Hematopoietic multipotent progenitor cell treated with erythropoietin and hydrocortisone succinate and interleukin-3 and kit ligand, for 8 days (in vitro differentiated cells): ENCODE results near the gene GCH1.
"Not testable (repeated sequence)": the region's sequence is repeated elsewhere in the genome, so short reads cannot be mapped to it uniquely, and the experiment has no call there.

Experiments
- DNase-seq: peaks from one replicate; pipeline ENCODE4 v3.0.0-alpha.2; 2015

Gene GCH1

GRCh38 chr14:54908190-54908589 lies 5.6 kb upstream of the GCH1 start:
- no peak for DNase-seq

DNA sequence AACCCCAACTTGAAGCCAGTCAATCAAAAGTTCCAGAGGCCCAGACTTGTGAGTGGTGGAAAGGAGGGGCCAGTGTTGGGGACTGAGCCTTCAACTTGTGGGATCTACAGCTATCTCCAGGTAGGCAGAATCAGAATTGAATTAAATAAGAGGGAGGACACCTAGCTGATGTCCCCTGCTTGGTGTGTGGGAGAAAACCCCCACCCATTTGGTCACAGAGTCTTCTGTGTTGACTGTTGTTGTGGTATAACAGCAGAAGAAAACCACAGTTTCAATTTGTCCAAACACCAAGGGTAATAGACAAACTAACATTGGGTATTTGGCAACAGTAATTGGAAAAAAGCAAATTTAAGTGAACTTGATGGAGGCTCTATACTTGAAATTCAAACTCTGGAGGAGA lies 3.4 kb upstream of the GCH1 start:
- no peak for DNase-seq

DNA sequence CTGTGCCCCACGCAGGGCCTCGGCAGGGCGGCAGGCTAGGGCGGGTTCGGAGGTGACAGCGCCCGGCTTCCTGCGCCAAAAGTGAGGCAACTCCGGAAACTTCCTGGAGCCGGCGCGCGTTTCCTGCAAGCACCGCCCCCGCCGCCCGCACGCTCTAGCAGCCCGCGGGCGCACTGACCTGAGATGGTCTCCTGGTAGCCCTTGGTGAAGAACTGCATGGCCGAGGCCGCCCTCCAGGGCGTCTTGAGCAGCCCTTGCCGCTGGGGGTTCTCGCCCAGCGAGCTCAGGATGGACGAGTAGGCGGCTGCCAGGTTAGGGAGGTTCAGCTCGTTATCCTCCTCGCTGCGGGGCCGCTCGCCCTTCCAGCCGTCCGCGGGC lies 494 bp downstream of the GCH1 start:
- DNase-seq, result peak; percentile 61

- DNase-seq, result no peak
Measured at GRCh38 chr14:54901380-54902142, 1.1 kb downstream of the GCH1 start.

GRCh38 chr14:54899573-54899972 lies 3.1 kb downstream of the GCH1 start:
- DNase-seq, result no peak

DNA sequence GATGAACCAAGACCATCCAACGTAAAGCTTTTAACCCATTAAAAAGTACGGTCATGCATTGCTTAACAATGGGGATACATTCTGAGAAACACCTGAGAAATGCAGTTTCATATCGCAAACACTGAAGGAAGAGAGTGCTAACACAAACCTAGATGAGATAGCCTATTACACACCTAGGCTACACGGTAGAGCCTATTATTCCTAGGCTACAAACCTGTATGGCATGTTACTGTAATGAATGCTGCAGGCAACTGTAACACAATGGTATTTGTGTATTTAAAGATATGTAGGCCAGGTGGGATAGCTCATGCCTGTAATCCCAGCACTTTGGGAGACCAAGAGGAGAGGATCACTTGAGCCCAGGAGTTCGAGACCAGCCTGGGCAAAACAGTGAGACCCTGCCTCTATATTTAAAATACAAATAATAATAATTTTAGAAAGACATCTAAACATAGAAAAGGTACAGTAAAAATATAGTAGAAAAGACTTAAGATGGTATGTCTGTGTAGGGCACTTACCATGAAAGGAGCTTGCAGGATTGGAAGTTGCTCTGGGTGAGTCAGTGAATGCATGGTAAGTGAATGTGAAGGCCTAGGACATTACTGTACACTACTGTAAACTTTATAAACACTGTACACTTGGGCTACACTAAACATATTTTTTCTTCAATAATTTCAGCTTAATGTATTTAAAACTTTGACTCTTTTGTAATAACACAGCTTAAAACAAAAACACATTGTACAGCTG lies 4.6 kb downstream of the GCH1 start:
- DNase-seq, result not testable (repeated sequence)

DNA sequence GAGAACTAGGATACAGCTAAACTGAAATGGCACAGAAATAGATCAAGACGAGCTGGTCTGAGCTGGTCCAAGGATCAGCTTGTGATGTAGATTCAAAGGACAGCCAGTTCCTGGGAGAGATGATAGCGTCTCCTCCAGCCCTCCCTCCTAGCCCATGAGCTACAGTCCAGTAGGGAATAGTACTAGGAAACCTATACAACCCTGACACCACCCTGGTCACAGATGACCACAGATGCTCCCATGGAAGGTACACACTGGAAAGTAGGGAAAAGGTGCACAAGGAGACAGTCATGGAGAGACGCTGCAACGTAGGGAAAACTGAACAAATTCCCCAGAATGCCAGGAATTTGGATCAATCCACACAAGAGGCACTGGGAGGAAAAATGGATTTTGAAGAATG lies 6.9 kb downstream of the GCH1 start:
- no peak for DNase-seq

- DNase-seq, result no peak
Measured at GRCh38 chr14:54894995-54895394, 7.6 kb downstream of the GCH1 start.

DNA sequence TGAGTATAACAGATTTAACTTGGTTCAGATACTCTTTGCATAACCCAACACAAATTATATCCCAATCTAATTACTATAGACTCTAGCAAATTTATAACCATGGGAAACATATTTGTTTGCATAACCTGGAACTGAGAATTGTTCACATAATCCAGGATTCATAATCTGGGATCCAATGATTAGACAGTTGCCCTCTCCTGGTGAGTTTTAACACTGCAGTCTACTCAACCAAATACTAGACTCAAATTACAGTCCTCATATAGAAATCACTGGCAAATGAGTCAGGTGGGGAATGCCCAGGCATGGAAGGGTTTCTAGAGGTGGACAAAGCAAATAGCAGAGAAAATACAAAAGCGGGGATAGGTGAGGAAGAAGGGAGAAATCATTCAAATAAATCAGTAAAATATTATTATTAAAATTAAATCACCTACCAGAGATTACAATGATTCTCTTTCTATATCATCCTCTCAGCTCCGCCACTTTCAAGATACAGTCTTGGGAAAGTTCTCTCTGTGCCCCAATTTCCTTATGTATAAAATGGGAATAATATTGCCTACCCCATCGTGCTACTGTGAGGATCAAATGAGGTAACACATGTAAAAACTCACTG lies 9.4 kb downstream of the GCH1 start:
- DNase-seq, result peak; percentile 57

DNA sequence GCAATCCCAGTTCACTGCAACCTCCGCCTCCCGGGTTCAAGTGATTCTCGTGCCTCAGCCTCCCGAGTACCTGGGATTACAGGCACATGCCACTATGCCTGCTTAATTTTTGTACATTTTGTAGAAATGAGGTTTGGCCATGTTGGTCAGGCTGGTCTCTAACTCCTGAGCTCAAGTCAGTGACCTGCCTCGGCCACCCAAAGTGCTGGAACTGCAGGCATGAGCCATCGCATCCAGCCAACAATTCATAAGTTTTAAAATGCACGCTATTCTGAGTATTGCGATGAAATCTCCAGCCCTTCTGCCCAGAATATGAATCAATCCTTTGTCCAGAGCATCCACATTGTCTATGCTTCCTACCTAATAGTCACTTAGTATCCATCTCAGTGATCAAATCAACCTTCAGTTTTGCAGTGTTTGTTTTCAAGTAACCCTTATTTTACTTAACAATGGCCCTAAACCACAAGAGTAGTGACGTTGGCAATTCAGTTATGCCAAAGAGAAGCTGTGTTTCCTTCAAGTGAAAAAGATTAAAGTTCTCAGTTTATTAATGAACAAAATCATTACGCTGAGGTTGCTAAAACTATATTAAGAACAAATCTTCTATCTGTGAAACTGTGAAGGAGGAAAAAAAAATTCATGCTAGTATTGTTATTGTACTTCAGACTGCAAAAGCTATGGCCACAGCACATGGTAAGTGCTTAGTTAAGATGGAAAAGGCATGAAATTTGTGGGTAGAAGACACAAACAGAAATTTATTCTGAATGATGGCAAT lies 11.0 kb downstream of the GCH1 start:
- no peak for DNase-seq

DNA sequence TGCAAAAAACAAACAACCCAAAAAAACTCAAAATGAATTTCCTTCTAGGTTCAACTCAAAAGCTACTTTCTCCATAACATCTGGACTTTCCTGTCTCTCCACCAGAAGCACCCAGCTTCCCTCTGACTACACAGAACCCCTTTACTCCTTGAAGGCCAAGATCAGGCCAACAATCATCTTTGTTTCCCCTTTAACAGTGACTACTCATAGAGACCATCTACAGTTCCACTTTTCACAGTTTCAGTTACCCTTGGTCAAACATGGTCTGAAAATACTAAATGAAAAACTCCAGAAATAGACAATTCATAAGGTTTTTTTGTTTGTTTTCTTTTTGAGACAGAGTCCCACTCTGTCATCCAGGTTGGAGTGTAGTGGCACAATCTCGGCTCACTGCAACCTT lies 11.8 kb downstream of the GCH1 start:
- no peak for DNase-seq

- no peak for DNase-seq
Measured at GRCh38 chr14:54889919-54890318, 12.7 kb downstream of the GCH1 start.

- DNase-seq, result peak; percentile 33
Measured at GRCh38 chr14:54882521-54882920, 20.1 kb downstream of the GCH1 start.

GRCh38 chr14:54881761-54882401 lies 20.7 kb downstream of the GCH1 start:
- DNase-seq, result peak; percentile 60

GRCh38 chr14:54881235-54881760 lies 21.3 kb downstream of the GCH1 start:
- peak; percentile 50 for DNase-seq

DNA sequence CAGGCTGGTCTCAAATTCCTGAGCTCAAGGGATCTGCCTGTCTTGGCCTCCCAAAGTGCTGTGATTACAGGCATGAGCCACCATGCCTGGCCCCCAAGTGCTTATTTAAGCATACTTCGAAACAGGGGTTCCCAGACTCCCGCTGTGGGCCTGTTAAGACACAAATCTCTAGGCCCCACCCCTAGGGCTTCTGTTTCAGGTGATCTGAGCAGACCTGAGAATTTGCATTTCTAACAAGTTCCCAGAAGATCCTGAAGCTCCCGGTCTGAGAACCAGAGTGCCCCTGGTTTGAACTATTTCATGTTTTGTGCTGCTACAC lies 25.0 kb downstream of the GCH1 start:
- no peak for DNase-seq

DNA sequence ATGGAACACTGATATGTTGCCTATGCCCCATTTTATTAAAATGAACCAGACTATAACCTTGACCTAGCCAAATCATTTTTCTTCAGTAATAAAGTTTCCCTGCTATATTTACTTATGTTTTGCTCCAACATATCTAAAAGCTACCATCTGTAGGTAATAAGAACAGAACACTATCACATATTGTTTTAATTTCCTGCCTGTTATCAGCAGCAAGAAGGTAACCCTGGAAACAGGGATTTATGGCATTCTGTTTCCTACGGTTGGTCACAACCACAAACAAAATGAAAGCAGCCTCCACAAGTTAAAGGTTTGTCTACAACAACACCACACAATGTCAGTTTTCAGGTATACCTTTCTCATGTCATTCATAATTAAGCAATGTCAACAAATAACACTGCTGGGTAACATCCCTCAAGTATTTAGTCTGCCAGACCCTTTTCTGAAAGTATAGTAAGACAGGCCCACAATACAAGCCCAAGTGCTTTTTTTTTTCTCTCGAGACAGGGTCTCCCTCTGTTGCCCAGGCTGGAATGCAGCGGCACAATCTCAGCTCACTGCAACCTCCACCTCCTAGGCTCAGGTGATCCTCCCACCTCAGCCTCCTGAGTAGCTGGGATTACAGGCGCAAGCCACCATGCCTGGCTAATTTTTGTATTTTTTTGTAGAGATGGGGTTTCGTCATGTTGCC lies 25.5 kb downstream of the GCH1 start:
- no peak for DNase-seq

- DNase-seq, result not testable (repeated sequence)
Measured at GRCh38 chr14:54875648-54876047, 27.0 kb downstream of the GCH1 start.

- DNase-seq, result not testable (repeated sequence)
Measured at GRCh38 chr14:54870154-54871090, 32.2 kb downstream of the GCH1 start.

DNA sequence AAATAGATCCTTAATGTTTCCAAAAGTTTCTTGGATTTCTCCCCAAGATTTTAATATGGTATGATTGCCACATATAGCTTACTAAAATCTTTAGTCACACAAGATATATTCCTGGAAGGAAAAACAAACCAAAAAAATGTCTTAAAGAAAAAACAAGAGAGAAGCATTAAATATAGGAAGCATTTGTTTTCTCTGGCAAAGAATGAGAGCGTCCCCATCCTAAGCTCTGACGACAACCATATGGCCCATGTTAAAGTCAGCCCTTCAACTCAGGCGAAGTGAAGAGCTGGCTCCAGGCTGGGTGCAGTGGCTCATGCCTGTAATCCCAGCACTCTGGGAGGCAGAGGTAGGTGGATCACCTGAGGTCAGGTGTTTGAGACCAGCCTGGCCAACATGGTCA lies 35.6 kb downstream of the GCH1 start:
- no peak for DNase-seq

DNA sequence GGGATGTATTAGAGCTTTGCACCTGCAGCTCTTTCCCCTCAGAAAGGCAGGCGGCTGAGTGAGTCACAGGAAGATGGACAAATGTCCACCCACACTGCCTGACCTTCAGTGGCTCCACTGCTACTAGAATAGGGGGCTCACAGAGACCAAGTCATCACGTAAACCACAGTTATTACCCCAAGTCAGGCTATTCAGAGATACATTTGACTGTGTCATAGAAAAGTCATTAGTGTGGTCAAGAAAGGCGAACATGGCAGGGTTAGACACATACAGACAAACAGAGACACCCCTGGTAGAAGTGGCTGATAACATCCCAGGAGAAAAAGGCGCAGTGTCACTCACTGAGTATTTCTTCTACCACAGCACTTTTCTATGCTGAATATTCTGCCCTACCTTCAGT lies 36.0 kb downstream of the GCH1 start:
- peak; percentile 20 for DNase-seq
